Neutrophil (primary cell): ENCODE measurements around the gene MVB12B.

Source experiments
- H3K27ac ChIP-seq: fragments of 200-600 bp; sonication (generic); 2 replicates; pipeline ENCODE4 v1.5.1; 2016; ENCODE audit warnings: mild to moderate bottlenecking, moderate library complexity
- H3K27me3 ChIP-seq: fragments of 200-600 bp; sonication (generic); 2 replicates; pipeline ENCODE4 v1.6.0; 2016; ENCODE audit warnings: mild to moderate bottlenecking
- H3K36me3 ChIP-seq: fragments of 200-600 bp; sonication (generic); 2 replicates; pipeline ENCODE4 v1.5.1; 2017
- H3K4me1 ChIP-seq, 2 experiments: fragments of 200-600 bp in 1 of 2; sonication (generic) in 1 of 2; 1 replicate in 1 of 2; 2 replicates in 1 of 2; pipeline versions ENCODE4 v1.5.1 to v1.6.1; 2013 to 2016; ENCODE audit warnings: low read depth in 1 of 2, low read length in 1 of 2, mild to moderate bottlenecking in 1 of 2, moderate library complexity in 1 of 2; ENCODE audit not compliant: control insufficient read depth in 1 of 2, insufficient read depth in 1 of 2
- H3K4me3 ChIP-seq, 2 experiments: fragments of 200-600 bp in 1 of 2; sonication (generic) in 1 of 2; 1 replicate in 1 of 2; 2 replicates in 1 of 2; pipeline ENCODE4 v1.5.1; 2013 to 2016; ENCODE audit warnings: low read depth in 1 of 2, low read length in 1 of 2, mild to moderate bottlenecking in 1 of 2, moderate library complexity in 1 of 2
- H3K9me3 ChIP-seq: fragments of 200-600 bp; sonication (generic); 2 replicates; pipeline ENCODE4 v1.5.1; 2016
- TF ChIP-seq, protein P1 (sequence below): fragments of 200-600 bp; sonication (generic); IDR thresholded peaks from 2 replicates; pipeline ENCODE4 v1.5.1; 2016; ENCODE audit warnings: antibody characterized with exemption

MVB12B gene

DNA sequence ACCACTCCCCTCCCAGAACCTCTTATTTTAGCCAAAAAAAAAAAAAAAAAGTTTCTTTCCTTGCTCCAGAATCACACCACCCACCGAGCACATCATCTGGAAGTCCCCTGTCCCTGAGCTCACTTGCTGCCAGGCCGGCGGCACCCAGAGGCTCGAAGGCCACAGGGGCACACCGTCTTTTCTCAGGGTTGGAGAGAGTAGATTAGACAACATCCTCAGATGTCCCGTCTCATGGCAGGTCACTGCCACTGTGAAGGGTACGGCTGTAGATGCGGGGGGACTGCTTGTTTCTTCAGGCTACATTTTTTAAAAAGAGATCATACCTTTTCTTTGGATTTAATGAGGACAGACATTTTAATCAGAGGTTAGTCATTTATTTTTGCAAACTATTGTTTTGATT lies 109.0 kb downstream of the MVB12B start:
- H3K4me1 ChIP-seq, result peaks cover 6 to 12% of the 10 kb centered on the region in 2 experiments
- no peaks in the 10 kb centered on the region for H3K27me3 ChIP-seq
- TF ChIP-seq, protein P1, sequence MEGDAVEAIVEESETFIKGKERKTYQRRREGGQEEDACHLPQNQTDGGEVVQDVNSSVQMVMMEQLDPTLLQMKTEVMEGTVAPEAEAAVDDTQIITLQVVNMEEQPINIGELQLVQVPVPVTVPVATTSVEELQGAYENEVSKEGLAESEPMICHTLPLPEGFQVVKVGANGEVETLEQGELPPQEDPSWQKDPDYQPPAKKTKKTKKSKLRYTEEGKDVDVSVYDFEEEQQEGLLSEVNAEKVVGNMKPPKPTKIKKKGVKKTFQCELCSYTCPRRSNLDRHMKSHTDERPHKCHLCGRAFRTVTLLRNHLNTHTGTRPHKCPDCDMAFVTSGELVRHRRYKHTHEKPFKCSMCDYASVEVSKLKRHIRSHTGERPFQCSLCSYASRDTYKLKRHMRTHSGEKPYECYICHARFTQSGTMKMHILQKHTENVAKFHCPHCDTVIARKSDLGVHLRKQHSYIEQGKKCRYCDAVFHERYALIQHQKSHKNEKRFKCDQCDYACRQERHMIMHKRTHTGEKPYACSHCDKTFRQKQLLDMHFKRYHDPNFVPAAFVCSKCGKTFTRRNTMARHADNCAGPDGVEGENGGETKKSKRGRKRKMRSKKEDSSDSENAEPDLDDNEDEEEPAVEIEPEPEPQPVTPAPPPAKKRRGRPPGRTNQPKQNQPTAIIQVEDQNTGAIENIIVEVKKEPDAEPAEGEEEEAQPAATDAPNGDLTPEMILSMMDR, result no peak
- no peaks in the 10 kb centered on the region for H3K9me3 ChIP-seq
- no peaks in the 10 kb centered on the region for H3K36me3 ChIP-seq
- no peak overlapping the region for H3K27ac ChIP-seq
- no peak overlapping the region for H3K4me3 ChIP-seq

GRCh38 chr9:126436545-126437267 lies 110.1 kb downstream of the MVB12B start:
- no peak overlapping the region for H3K4me3 ChIP-seq
- no peaks in the 10 kb centered on the region for H3K36me3 ChIP-seq
- H3K27me3 ChIP-seq, result no peaks in the 10 kb centered on the region
- H3K4me1 ChIP-seq, result peaks cover 0 to 1% of the 10 kb centered on the region in 2 experiments
- H3K27ac ChIP-seq, result no peak overlapping the region
- TF ChIP-seq, protein P1, result no peak
- H3K9me3 ChIP-seq, result no peaks in the 10 kb centered on the region

DNA sequence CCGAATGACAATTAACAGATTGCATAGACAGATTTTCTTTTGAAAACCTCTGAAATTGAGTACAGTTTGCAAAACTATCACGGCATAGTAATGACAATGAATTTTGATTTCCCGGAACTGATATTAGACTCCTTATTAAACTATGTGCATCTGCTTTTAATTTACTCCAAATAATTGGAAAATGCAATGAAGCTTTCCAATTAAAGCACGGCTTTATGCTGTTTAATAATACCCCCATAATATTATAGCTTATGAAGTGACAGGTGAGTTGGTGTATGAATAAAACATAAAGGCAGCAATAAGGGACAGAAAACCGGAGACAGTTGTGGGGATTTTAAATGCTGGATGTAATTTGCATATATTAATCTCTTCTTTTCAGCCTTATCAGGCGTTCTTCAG lies 110.6 kb downstream of the MVB12B start:
- Histone ChIP-seq H3K9me3 (no peaks in the 10 kb centered on the region), H3K4me1 (no peaks in the 10 kb centered on the region), H3K4me3 (no peak overlapping the region), H3K27me3 (no peaks in the 10 kb centered on the region), H3K36me3 (no peaks in the 10 kb centered on the region), H3K27ac (no peak overlapping the region)
- TF ChIP-seq, protein P1, result no peak

GRCh38 chr9:126437701-126438100 lies 111.1 kb downstream of the MVB12B start:
- no peaks in the 10 kb centered on the region for H3K36me3 ChIP-seq
- H3K9me3 ChIP-seq, result no peaks in the 10 kb centered on the region
- TF ChIP-seq, protein P1, result no peak
- H3K4me3 ChIP-seq, result no peak overlapping the region
- no peaks in the 10 kb centered on the region for H3K27me3 ChIP-seq
- H3K4me1 ChIP-seq, result peaks cover 0 to 2% of the 10 kb centered on the region in 2 experiments
- no peak overlapping the region for H3K27ac ChIP-seq

- TF ChIP-seq, protein P1, result no peak
- no peak overlapping the region for H3K27ac ChIP-seq
These were observed 112.2 kb downstream of the MVB12B start for GRCh38 chr9:126438741-126439401.

More at GRCh38 chr9:126438741-126439401, 112.2 kb downstream of the MVB12B start:
- H3K4me1 ChIP-seq, result peaks cover 0 to 8% of the 10 kb centered on the region in 2 experiments
- no peaks in the 10 kb centered on the region for H3K36me3 ChIP-seq
- H3K27me3 ChIP-seq, result no peaks in the 10 kb centered on the region
- no peaks in the 10 kb centered on the region for H3K9me3 ChIP-seq
- no peak overlapping the region for H3K4me3 ChIP-seq
